HG02840 (cell line): ENCODE results near the gene MYH10.

Source experiments
- ATAC-seq: cut with Tn5 transposase; IDR thresholded peaks from one replicate; pipeline ENCODE4 v1.9.1; 2021; ENCODE audit warnings: mild to moderate bottlenecking, moderate library complexity, moderate number of reproducible peaks; ENCODE audit not compliant: unreplicated experiment, low FRiP score

Gene MYH10

GRCh38 chr17:8500609-8501008, 129.9 kb downstream of the MYH10 start:
- ATAC-seq = no peak

DNA sequence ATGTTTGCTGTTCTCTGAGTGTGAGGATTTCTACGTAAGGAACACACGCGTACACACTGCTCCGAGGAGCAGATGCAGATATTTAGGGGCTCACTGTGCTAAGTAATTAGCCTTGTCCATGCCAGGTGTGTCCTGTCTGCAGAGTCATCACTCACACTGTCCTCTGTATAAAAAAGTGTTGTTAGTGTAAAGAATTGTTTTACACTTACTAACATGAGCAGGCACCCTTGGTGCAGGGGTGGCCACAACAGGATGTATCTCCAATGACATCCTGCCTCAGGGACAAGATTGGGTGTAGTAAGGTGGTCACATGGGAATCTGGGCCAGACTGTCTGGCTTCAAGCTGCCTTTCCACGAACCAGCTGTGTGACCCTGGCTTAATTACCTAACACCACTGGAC, 130.9 kb downstream of the MYH10 start:
- ATAC-seq = no peak

DNA sequence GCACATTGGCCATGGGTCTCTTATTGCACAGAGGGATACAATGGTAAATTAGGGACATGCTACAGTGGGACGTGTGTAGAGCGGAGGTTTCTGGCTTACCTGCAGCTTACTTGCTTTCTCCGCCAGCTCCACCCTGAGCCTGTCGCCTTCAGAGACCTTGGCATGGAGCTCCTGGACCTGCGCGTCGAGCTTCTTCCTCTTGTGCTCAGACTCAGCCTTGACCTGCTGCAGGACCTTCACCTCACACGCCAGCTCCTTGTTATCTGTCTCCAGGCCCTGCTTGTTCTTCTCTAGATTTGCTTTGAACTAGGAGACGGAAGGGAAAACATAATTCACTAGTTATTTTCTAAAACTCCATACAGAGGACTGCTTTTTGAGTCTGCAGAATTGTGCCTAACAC, 131.4 kb downstream of the MYH10 start:
- no peak for ATAC-seq

DNA sequence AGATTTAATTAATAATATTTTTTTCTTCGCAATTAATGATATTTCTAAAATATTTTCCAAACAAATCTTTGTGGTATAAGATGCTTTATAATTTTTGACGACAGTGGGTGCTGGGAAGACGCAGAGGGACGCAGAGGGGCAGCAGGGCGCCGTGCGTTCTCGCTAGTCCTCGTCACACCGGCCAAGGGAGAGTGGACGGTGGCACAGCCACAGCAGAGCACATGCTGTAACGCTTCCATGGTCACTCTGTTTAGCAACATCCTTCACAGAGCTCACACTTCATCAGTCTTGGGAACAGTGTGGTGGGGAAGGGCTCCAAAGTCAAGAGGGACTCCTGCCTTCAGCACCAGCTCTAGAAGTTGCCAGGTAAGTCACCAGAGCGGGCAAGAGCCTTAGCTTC, 134.4 kb downstream of the MYH10 start:
- ATAC-seq = no peak

DNA sequence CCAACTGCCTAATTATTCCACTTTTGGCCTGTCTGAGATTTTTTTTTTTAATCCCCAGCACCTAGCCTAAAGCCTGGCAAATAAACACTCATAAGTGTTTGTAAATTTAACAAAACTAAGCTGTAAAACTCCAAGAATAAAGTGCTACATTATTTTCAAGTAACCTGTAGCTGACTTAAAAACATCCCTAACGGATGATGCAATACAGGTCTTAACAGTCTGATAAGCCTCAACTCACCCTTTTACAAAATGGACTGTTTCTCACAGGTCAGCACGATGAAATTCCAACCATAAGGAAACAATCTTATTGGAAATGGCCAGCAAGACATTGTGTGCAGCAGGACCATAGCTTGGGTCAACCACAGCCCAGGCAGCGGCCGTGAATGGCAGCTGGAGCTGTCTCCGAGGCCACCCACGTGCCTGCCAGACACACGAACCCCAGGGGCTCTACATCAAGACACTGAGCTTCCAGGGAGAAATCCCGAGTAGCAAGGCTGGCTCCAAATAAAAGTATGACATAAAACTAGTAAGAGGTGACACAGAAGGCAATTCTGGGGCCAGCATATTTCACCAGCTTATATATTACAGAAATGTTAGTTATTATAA, 135.9 kb downstream of the MYH10 start:
- no peak for ATAC-seq

- no peak for ATAC-seq
Measured at GRCh38 chr17:8494021-8494420, 136.5 kb downstream of the MYH10 start.

DNA sequence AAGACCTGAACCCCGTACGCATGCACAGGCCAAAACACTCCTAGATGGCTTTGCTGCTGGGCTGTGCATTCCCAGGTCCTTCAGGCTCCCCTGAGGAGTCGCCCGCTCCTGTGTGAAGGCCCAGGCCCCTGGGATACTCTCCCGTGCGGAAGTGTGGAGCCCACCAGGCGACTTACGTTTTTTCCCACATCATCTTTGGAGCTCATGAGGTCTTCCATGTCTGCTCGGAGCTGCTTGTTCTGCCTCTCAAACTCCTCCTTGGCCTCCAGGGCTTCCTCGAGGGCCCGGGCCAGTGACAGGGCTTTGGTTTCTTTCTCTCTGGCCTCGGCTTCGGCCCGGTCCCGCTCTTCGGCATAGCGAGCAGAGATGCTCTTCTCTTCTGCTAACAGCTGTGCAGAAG, 138.4 kb downstream of the MYH10 start:
- no peak for ATAC-seq

GRCh38 chr17:8490256-8491023, 140.1 kb downstream of the MYH10 start:
- ATAC-seq = no peak

GRCh38 chr17:8489841-8490240, 140.7 kb downstream of the MYH10 start:
- ATAC-seq = no peak

- ATAC-seq = no peak
Measured at GRCh38 chr17:8488901-8489300, 141.6 kb downstream of the MYH10 start.

DNA sequence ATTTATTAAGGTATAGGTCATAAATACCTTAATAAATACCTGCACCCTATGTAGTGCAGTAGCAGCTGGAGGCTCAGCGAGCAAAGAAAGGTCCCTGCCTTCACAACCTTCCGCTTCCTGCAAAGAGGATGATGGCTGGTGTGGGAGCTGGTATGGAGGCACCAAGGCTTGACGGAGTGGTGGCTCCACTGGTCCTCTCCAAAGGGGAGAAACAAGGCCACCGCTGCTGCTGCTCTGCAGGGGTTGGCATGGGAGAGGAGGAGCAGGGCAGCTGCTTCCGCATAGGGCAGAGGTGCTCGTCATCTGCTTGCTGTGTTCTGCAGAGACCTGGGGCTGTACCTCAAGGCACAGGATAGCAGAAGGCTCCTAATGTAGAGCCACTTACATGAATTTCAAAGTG, 142.0 kb downstream of the MYH10 start:
- ATAC-seq = no peak

GRCh38 chr17:8487743-8488142, 142.8 kb downstream of the MYH10 start:
- ATAC-seq = no peak

DNA sequence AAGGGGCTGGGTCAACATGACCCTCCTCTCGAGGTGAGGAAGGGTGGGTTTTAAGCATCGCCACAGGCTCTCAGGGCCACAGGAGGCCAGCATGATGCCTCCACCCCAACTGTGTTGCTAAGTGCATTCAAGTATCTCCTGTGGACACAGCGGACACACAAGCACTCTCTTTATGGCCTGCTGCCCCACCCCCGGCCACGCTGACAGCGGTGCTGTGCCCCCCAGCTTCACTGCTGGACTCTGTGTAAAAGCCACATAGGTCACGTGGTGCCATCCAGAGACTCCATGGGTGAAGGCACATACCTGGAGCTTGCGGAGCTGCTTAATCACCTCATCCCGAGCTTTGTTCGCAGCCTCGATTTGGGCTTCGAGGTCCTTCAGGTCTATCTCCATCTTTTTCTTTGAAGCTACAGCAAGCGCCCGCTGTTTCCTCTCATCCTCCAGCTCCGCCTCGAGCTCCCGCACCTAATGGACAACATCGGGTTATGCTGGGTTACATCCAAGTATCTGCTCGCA, 143.3 kb downstream of the MYH10 start:
- no peak for ATAC-seq

- no peak for ATAC-seq
Measured at GRCh38 chr17:8485491-8485890, 145.0 kb downstream of the MYH10 start.

- ATAC-seq = no peak
Measured at GRCh38 chr17:8484465-8484864, 146.1 kb downstream of the MYH10 start.

- no peak for ATAC-seq
Measured at GRCh38 chr17:8482546-8482945, 148.0 kb downstream of the MYH10 start.

- no peak for ATAC-seq
Measured at GRCh38 chr17:8481703-8482102, 148.8 kb downstream of the MYH10 start.

- no peak for ATAC-seq
Measured at GRCh38 chr17:8481089-8481488, 149.4 kb downstream of the MYH10 start.

DNA sequence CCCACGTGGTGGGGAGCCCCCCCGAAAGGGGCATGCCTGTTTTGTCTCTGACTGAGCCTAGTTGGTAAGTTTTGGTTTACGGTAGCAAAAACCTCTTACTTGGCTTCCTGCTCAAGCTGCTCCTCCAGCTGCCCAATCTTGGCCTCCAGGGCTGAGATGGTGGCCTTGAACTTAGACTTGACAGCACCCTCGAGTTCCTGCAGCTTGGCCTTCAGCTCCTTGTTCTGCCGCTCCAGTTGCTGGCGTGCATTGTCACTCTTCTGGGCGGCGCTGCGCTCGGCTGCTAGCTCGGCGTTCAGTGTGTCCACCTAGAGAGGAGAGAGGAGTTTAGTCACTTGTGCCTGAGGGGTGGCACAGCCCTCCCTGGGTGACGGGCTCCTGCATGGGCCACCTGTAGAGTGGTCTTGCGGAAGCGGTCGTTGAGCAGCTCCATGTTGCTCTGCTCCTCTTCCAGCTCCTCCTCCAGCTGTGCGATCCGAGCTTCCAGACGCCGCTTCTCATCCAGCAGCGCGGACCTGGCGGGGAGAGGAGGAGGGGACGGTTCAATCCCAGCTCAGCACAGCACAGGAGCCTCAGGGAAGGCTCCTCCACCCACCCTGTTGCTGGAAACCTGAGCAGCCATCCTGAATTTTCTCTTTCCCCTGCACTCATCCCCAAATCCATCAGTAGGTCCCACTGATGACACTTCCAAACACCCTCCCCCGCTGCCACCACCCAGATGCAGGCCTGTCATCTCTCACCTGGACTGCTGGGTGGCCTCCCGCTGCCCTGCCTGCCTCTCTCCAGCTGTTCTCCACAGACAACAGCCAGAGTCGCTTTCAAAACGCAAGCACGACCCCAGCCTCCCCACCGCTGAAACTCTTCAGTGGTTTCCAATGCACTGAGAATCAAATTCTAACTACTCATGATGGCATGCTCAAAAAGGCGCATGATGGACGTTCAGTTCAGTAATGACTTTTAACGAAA, 150.2 kb downstream of the MYH10 start:
- no peak for ATAC-seq

DNA sequence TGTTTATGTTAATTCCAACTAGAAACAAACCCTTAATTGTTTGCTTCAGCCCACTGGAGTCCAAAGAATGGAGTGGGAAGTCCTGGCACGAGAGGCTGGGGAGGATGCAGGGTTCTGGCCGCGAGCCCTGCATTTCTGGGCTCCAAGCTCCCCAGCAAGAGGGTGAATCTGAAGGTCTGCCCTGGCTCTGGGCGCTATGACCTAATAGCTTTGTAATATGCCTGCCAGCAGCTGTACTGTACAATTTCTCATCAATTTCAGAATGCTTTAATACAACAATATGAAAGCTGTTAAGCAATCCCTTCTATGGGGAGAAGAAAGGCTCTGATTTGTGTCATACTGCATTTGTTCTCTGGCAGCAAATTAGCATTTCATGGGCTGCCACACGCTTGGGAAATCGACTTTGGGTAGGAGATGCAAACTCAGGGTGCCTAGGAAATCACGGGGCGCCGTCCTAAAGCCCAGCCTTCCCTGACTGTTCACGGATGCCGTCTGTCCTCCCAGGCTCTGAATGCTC, 151.0 kb downstream of the MYH10 start:
- ATAC-seq = no peak
